Chondrocyte (in vitro differentiated cells): ENCODE data around the gene TULP4. TPM values are rescaled to one million over a fixed set of nuclear protein-coding genes. Genes with fewer than 3 reads are reported as not detected.

ENCODE experiments used
- DNase-seq: peaks from one replicate; pipeline ENCODE4 v3.0.0; 2021; ENCODE audit warnings: mixed read lengths, low spot score
- H3K27ac Mint-ChIP-seq: one replicate; pipeline ENCODE4 v1.8.0; 2021; ENCODE audit warnings: mild to moderate bottlenecking, moderate library complexity, mixed read lengths; ENCODE audit not compliant: unreplicated experiment
- H3K27me3 Mint-ChIP-seq: 2 replicates; pipeline ENCODE4 v1.8.0; 2021; ENCODE audit warnings: low read depth, mixed read lengths
- H3K36me3 Mint-ChIP-seq: 2 replicates; pipeline ENCODE4 v1.8.0; 2021; ENCODE audit warnings: low read depth, mixed read lengths
- H3K4me1 Mint-ChIP-seq: 2 replicates; pipeline ENCODE4 v1.8.0; 2021; ENCODE audit warnings: low read depth, mild to moderate bottlenecking, mixed read lengths
- H3K4me3 Mint-ChIP-seq: one replicate; pipeline ENCODE4 v1.8.0; 2021; ENCODE audit warnings: mild to moderate bottlenecking, moderate library complexity, mixed read lengths; ENCODE audit not compliant: unreplicated experiment
- H3K9me3 Mint-ChIP-seq: 2 replicates; pipeline ENCODE4 v1.8.0; 2021; ENCODE audit warnings: low read depth, mixed read lengths
- CTCF ChIP-seq: fragments of 200-600 bp; sonication (generic); IDR thresholded peaks from 2 replicates; pipeline ENCODE4 v1.5.0; 2021; ENCODE audit warnings: antibody characterized with exemption, mild to moderate bottlenecking, moderate library complexity
- total RNA-seq: library from RNA; stranded (reverse); gene quantifications from 3 replicates; pipeline ENCODE4 v1.2.1, GENCODE V29; 2021

The TULP4 gene
- total RNA-seq, 1 donor from 2014 or later = 97.7 TPM

GRCh38 chr6:158353883-158354877 is 41.9 kb downstream of the TULP4 start:
- H3K9me3 Mint-ChIP-seq = no peaks in the 10 kb centered on the region
- H3K27ac Mint-ChIP-seq = peak overlapping the region; percentile 29
- H3K4me1 Mint-ChIP-seq = peaks cover 49% of the 10 kb centered on the region
- no peak overlapping the region for H3K4me3 Mint-ChIP-seq
- H3K36me3 Mint-ChIP-seq = no peaks in the 10 kb centered on the region
- no peak for TF ChIP-seq CTCF
- no peak for DNase-seq
- H3K27me3 Mint-ChIP-seq = no peaks in the 10 kb centered on the region

DNA sequence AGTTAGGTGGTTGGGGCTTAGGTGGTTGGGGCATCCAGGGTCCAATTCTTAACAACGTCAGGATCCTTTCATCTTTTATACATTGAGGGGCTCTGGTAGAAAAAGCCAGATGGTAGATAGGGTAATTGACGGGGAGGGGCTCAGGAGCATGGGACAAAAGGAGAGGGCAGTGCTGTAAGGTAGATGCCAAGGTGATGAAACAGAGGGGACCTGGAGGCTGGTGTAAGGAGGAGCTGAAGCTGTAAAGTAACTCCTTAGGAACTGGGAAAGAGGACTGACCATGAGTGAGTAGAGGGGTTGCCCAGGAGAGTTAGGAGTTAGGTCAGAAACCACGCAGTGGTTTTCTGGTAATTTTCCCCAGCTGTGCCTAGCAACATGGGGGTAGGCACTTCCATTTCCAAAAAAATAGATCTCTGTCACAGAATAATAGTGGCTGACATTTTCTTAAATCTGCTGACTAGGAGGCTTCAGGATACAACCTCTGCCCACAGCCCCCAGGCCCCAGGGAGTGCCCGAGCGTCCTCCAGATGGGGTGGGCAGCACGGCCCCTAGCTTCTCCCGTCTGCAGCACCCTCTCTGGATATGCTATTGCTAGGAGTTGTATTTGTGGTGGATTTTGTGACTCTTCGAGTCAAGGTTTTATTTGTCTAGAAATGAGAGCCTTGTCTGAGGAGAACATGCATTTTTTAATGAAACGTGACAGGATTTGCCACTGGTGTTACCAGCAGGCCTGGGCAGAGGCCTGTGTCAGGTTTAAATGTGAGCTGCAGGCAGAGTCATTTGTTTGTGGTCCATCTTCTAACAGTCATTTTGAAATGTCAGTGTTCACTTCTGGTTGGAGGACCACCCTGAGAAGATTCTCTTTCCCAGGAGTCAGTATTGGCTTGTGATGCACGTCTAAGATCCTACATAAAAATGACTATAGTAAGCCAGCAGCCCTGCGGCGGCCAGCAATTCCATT is 44.6 kb downstream of the TULP4 start:
- no peaks in the 10 kb centered on the region for H3K9me3 Mint-ChIP-seq
- no peak for DNase-seq
- peak overlapping the region; percentile 39 for H3K27ac Mint-ChIP-seq
- no peak overlapping the region for H3K4me3 Mint-ChIP-seq
- H3K4me1 Mint-ChIP-seq = peaks cover 53% of the 10 kb centered on the region
- no peaks in the 10 kb centered on the region for H3K27me3 Mint-ChIP-seq
- no peak for TF ChIP-seq CTCF
- no peaks in the 10 kb centered on the region for H3K36me3 Mint-ChIP-seq

GRCh38 chr6:158357570-158358216 is 45.4 kb downstream of the TULP4 start:
- H3K9me3 Mint-ChIP-seq = no peaks in the 10 kb centered on the region
- peak overlapping the region; percentile 3 for H3K27ac Mint-ChIP-seq
- no peaks in the 10 kb centered on the region for H3K27me3 Mint-ChIP-seq
- peaks cover 57% of the 10 kb centered on the region for H3K4me1 Mint-ChIP-seq
- TF ChIP-seq CTCF = no peak
- no peak overlapping the region for H3K4me3 Mint-ChIP-seq
- DNase-seq = no peak
- H3K36me3 Mint-ChIP-seq = no peaks in the 10 kb centered on the region

DNA sequence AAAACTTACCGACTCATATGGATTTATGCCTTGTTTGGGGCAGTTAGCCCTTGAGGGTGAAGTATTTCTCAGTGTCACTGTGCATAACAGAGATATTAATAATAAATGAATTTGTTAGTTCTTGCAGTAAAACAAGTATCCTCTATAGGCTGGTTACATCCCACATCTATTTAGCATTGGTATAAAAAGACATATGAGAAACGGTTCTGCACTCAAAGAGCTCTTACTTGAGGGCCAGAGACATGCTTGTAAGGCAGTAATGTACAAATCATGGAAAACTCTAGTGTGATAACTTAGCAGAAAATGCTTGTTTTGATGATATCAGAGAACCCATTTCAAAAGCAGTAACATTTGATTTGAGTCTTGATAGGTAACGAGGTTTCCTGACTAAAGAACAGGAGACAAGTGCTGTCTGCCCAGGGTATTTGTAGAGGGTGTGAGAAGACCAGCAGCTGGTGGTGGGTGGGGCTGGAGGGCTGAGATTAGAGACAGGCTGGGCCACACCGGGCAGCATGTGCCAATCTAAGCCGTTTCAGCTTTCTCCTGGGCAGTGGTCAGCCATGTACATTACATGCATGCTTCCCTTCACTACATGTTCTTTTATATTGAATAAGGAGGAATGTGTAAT is 46.3 kb downstream of the TULP4 start:
- Mint-ChIP-seq H3K4me1 (peaks cover 57% of the 10 kb centered on the region), H3K27ac (no peak overlapping the region), H3K9me3 (no peaks in the 10 kb centered on the region), H3K4me3 (no peak overlapping the region), H3K36me3 (no peaks in the 10 kb centered on the region), H3K27me3 (no peaks in the 10 kb centered on the region)
- TF ChIP-seq CTCF = no peak
- DNase-seq = no peak
